HG02938 (cell line): Measurements from ENCODE around the gene METTL16.

Experiments
- ATAC-seq: cut with Tn5 transposase; IDR thresholded peaks from one replicate; pipeline ENCODE4 v1.9.1; 2021; ENCODE audit warnings: mild to moderate bottlenecking, moderate library complexity; ENCODE audit not compliant: unreplicated experiment

Gene METTL16

GRCh38 chr17:2368359-2368758 lies 143.3 kb downstream of the METTL16 start:
- no peak for ATAC-seq

GRCh38 chr17:2366747-2367494 lies 144.8 kb downstream of the METTL16 start:
- no peak for ATAC-seq
